Gastroesophageal sphincter (tissue), 3 donors: ENCODE data around the gene PRKG1.

ENCODE experiments used
- CTCF ChIP-seq, 4 experiments: fragments of 200-600 bp in 2 of 4; fragments of 450-650 bp in 2 of 4; sonication (generic) in 1 of 4; IDR thresholded peaks; one replicate each; pipeline ENCODE4 v1.5.1; 2017 to 2019; ENCODE audit warnings: antibody characterized with exemption in 4 of 4, mild to moderate bottlenecking in 2 of 4, moderate library complexity in 2 of 4
- POLR2A ChIP-seq, 2 donors: fragments of 450-650 bp; IDR thresholded peaks; one replicate each; pipeline ENCODE4 v1.6.1; 2017; ENCODE audit warnings: antibody characterized with exemption in 2 of 2, mild to moderate bottlenecking in 2 of 2, moderate library complexity in 1 of 2
- POLR2AphosphoS5 ChIP-seq: sonication (generic); formaldehyde crosslinking; IDR thresholded peaks from one replicate; pipeline ENCODE4 v1.6.1; 2017; ENCODE audit warnings: antibody characterized with exemption

- TF ChIP-seq CTCF (IDR thresholded peaks at IDR 0.05) (no peak), POLR2AphosphoS5 (no peak), POLR2A (IDR thresholded peaks at IDR 0.05) (no peak)
Measured at GRCh38 chr10:52228556-52228955, 1154.3 kb downstream of the PRKG1 start.
